Omental fat pad (tissue), 4 donors: ENCODE measurements around the gene E2F7. TPM values are rescaled to one million over a fixed set of nuclear protein-coding genes. Genes with fewer than 3 reads are reported as not detected.

Experiments used
- ATAC-seq: fragments of 150-250 bp; one replicate; pipeline ENCODE4 v1.9.1; 2016; ENCODE audit warnings: mild to moderate bottlenecking, moderate library complexity; ENCODE audit not compliant: low FRiP score
- DNase-seq: peaks from one replicate; pipeline ENCODE4 v3.0.0-alpha.2; 2019; ENCODE audit warnings: low spot score
- CTCF ChIP-seq, 3 donors: fragments of 450-650 bp; IDR thresholded peaks; one replicate each; pipeline ENCODE4 v1.5.1; 2016 to 2017; ENCODE audit warnings: antibody characterized with exemption in 3 of 3, mild to moderate bottlenecking in 3 of 3, moderate library complexity in 2 of 3
- total RNA-seq, 4 donors: library from RNA; depleted of rRNA; stranded (reverse); fragments of >200 nt; gene quantifications; one replicate each; pipeline ENCODE4 v1.1.0, GENCODE V29; 2016

E2F7 gene
- total RNA-seq, 4 donors from 2014 or later = 0.36 TPM; not detected in 3

- no peak for TF ChIP-seq CTCF (IDR thresholded peaks at IDR 0.05)
- DNase-seq (no peak), ATAC-seq (no peak)
These were observed 25.1 kb downstream of the E2F7 start for GRCh38 chr12:77040231-77040630.

- TF ChIP-seq CTCF (IDR thresholded peaks at IDR 0.05) = no peak
- ATAC-seq (no peak), DNase-seq (no peak)
These were observed 30.1 kb downstream of the E2F7 start for GRCh38 chr12:77035226-77035625.

- TF ChIP-seq CTCF (IDR thresholded peaks at IDR 0.05) = no peak
- DNase-seq (no peak), ATAC-seq (no peak)
These were observed 31.5 kb downstream of the E2F7 start for GRCh38 chr12:77033658-77034536.

- DNase-seq = no peak
- no peak for TF ChIP-seq CTCF (IDR thresholded peaks at IDR 0.05)
- ATAC-seq = no peak
These were observed 33.0 kb downstream of the E2F7 start for GRCh38 chr12:77032406-77032805.

GRCh38 chr12:77031745-77032144 lies 33.6 kb downstream of the E2F7 start:
- no peak for TF ChIP-seq CTCF (IDR thresholded peaks at IDR 0.05)
- no peak for ATAC-seq
- DNase-seq = no peak

- ATAC-seq (no peak), DNase-seq (no peak)
- TF ChIP-seq CTCF (IDR thresholded peaks at IDR 0.05) = no peak
These were observed 39.5 kb downstream of the E2F7 start for GRCh38 chr12:77025782-77026314.

- TF ChIP-seq CTCF (IDR thresholded peaks at IDR 0.05) = no peak
- DNase-seq (no peak), ATAC-seq (no peak)
These were observed 41.9 kb downstream of the E2F7 start for GRCh38 chr12:77023501-77023900.
